22Rv1 (cell line): Measurements from ENCODE around the gene DIP2C.

Experiments
- H3K27ac ChIP-seq: fragments of 450-650 bp; 2 replicates; pipeline ENCODE4 v1.5.1; 2017
- ZFX ChIP-seq: fragments of 450-650 bp; IDR thresholded peaks from 2 replicates; pipeline ENCODE4 v1.6.1; 2017; ENCODE audit warnings: antibody characterized with exemption, borderline replicate concordance
- TF ChIP-seq, protein P1 (sequence below): fragments of 450-650 bp; IDR thresholded peaks from 2 replicates; pipeline ENCODE4 v1.5.1; 2017; ENCODE audit warnings: mild to moderate bottlenecking

The DIP2C gene

DNA sequence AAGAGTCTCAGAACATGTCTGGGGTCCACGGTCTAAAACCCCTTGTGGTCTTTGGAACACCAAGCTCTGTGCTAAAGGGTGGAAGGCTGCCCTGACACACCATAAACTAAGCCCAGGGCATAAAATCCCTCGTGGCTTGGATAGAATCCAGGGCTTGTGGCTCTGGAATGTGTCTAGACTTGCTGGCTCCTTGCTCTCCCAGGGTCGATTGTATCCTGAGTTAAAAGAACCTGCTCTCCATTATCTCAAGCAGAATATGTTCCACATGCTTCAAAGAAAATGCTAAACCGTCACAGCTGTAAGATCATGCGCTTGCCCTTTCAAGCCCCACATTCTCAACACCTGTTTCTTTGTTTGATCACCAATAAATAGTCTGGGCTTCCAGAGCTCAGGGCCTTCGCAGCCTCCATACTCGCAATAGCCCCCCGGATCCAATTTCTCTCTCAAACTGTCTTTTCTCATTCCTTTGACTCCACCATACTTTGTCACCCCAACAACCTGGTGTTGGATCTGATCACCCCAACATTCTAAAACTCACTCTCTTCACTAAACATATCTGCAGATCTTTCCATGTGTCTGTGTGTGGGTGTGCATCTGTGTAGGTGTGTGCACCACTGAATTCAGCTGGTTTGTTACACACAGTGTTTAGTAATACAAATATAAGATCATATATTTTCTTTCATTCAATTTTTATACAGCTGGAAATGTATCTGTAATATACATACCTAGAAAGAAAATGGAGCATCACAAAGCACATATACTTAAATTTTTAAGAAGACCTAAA is 315.8 kb downstream of the DIP2C start:
- H3K27ac ChIP-seq: no peak overlapping the region
- no peak for TF ChIP-seq ZFX
- TF ChIP-seq, protein P1, sequence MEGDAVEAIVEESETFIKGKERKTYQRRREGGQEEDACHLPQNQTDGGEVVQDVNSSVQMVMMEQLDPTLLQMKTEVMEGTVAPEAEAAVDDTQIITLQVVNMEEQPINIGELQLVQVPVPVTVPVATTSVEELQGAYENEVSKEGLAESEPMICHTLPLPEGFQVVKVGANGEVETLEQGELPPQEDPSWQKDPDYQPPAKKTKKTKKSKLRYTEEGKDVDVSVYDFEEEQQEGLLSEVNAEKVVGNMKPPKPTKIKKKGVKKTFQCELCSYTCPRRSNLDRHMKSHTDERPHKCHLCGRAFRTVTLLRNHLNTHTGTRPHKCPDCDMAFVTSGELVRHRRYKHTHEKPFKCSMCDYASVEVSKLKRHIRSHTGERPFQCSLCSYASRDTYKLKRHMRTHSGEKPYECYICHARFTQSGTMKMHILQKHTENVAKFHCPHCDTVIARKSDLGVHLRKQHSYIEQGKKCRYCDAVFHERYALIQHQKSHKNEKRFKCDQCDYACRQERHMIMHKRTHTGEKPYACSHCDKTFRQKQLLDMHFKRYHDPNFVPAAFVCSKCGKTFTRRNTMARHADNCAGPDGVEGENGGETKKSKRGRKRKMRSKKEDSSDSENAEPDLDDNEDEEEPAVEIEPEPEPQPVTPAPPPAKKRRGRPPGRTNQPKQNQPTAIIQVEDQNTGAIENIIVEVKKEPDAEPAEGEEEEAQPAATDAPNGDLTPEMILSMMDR: no peak

- TF ChIP-seq, protein P1: no peak
- no peak for TF ChIP-seq ZFX
- H3K27ac ChIP-seq: no peak overlapping the region
Measured at GRCh38 chr10:373015-373414, 316.5 kb downstream of the DIP2C start.

GRCh38 chr10:372566-372965 is 316.9 kb downstream of the DIP2C start:
- no peak overlapping the region for H3K27ac ChIP-seq
- TF ChIP-seq ZFX: no peak
- TF ChIP-seq, protein P1: no peak

- H3K27ac ChIP-seq: no peak overlapping the region
- TF ChIP-seq, protein P1: no peak
- no peak for TF ChIP-seq ZFX
Measured at GRCh38 chr10:371515-371914, 318.0 kb downstream of the DIP2C start.

GRCh38 chr10:370449-370825 is 319.0 kb downstream of the DIP2C start:
- no peak for TF ChIP-seq ZFX
- TF ChIP-seq, protein P1: no peak
- no peak overlapping the region for H3K27ac ChIP-seq

DNA sequence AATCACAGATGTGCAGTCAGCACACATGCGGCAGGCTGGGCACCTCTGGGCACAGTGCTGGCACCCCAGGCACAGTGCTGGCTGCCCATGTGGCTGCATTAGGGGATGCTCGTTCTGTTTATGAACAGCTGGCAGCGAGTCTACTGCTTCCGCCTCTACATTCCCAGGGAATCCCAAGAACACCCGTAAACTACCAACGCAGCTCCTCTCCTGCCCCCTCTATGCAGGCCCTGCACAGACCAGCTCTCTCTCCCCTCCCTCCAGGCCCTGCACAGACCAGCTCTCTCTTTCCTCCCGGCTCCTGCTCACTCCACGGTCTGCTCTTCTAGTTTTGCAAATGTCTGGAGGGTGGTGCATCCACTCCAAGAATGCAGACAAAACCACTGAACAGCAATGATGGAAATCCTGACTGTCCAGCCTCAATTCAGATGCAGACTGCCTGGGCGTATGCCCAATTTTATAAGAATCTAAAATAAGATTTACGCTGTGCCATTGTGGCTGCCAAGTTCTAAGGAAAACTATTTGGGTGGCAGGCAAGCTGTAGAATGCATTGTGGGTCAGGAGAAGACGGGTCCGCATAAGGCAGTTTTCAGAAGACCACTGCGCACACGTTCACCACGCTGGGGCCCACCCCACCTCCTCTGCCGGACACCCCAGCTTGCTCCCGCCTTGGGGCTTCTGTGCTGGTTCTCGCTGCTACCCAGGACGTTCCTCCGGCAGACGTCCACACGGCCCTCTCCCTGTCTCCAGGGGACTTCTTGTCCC is 319.6 kb downstream of the DIP2C start:
- no peak for TF ChIP-seq ZFX
- TF ChIP-seq, protein P1: no peak
- no peak overlapping the region for H3K27ac ChIP-seq

DNA sequence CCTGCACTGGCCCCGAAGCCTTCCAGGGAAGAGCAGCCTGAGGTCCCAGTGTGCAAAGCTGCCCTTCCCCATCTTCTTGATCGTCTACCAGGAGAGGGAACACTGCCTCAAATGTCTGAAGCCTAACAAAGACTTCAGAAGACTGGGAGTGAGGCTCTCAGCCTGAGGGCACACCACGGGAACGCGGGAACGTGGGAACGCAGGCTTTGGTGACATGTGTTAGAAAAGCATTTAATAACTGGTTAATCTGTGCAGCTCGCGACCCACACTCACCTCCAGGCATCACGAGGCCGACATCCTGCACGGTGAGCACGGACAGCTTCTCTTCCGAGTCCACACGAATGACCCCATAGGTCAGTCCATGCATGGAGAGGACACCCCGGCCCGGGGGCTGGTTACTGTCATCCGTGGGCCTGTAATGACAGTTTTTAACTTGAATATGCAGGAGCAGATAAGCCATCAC is 320.2 kb downstream of the DIP2C start:
- TF ChIP-seq ZFX: no peak
- TF ChIP-seq, protein P1: no peak
- no peak overlapping the region for H3K27ac ChIP-seq
